Stomach (tissue), 4 donors: ENCODE measurements around the gene CLDN22.

Source experiments
- POLR2AphosphoS5 ChIP-seq, 3 donors: sonication (generic); formaldehyde crosslinking; IDR thresholded peaks; one replicate each; pipeline ENCODE4 v1.6.1; 2016; ENCODE audit warnings: antibody characterized with exemption in 3 of 3
- TF ChIP-seq, protein P1 (sequence below), 7 experiments: fragments of 450-650 bp in 4 of 7; fragments of 200-600 bp in 3 of 7; sonication (generic) in 3 of 7; IDR thresholded peaks; one replicate each; pipeline ENCODE4 v1.5.1; 2016 to 2019; ENCODE audit warnings: antibody characterized with exemption in 7 of 7, control low read depth in 2 of 7, mild to moderate bottlenecking in 1 of 7

DNA sequence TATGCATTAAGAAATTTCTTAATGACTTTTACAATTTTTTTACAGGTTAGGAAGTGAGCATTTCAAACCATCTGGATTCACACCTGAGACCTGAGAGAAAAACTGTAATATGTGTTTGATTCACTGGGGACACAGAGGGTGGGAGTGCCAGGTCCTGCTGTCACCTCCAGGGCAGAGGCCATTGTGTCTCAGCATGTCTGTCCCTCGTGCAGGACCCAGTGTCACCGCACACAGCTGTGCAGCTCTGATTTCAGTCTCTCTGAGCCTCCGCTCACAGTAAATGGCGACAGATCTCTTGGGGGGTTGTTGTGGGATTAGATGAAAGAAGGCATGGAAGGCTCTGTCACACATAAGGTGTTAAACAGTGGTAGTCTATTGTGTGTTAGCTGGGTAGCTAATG is 25.2 kb upstream of the CLDN22 start:
- TF ChIP-seq, protein P1, sequence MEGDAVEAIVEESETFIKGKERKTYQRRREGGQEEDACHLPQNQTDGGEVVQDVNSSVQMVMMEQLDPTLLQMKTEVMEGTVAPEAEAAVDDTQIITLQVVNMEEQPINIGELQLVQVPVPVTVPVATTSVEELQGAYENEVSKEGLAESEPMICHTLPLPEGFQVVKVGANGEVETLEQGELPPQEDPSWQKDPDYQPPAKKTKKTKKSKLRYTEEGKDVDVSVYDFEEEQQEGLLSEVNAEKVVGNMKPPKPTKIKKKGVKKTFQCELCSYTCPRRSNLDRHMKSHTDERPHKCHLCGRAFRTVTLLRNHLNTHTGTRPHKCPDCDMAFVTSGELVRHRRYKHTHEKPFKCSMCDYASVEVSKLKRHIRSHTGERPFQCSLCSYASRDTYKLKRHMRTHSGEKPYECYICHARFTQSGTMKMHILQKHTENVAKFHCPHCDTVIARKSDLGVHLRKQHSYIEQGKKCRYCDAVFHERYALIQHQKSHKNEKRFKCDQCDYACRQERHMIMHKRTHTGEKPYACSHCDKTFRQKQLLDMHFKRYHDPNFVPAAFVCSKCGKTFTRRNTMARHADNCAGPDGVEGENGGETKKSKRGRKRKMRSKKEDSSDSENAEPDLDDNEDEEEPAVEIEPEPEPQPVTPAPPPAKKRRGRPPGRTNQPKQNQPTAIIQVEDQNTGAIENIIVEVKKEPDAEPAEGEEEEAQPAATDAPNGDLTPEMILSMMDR (IDR thresholded peaks at IDR 0.05): no peak
- no peak for TF ChIP-seq POLR2AphosphoS5 (IDR thresholded peaks at IDR 0.05)
